Erythroblast (primary cell): ENCODE data around the gene TMEM45B.
"Not testable (repeated sequence)": the region's sequence is repeated elsewhere in the genome, so short reads cannot be mapped to it uniquely, and the experiment has no call there.

Experiments
- DNase-seq, 2 experiments: peaks; one replicate each; lab custom pipeline; 2025; lab: John Stamatoyannopoulos, UW
- GATA1 ChIP-seq: IDR thresholded peaks from 2 replicates; pipeline ENCODE4 v1.6.1; 2011; ENCODE audit warnings: low read depth, mild to moderate bottlenecking, control low read depth, low read length, moderate library complexity
- POLR2A ChIP-seq: IDR thresholded peaks from 2 replicates; pipeline ENCODE4 v1.6.1; 2011; ENCODE audit warnings: mild to moderate bottlenecking, low read length

TMEM45B gene

GRCh38 chr11:129854232-129854805 is 38.7 kb downstream of the TMEM45B start:
- DNase-seq: no peak
- no peak for TF ChIP-seq POLR2A
- TF ChIP-seq GATA1: no peak

GRCh38 chr11:129855086-129855485 is 39.4 kb downstream of the TMEM45B start:
- no peak for TF ChIP-seq GATA1
- TF ChIP-seq POLR2A: no peak
- DNase-seq: no peak

GRCh38 chr11:129856036-129856435 is 40.4 kb downstream of the TMEM45B start:
- DNase-seq: no peak
- no peak for TF ChIP-seq GATA1
- no peak for TF ChIP-seq POLR2A

- TF ChIP-seq GATA1 (no peak), POLR2A (no peak)
- no peak for DNase-seq
These were observed 46.3 kb downstream of the TMEM45B start for GRCh38 chr11:129861702-129862522.

- TF ChIP-seq GATA1: no peak
- no peak for TF ChIP-seq POLR2A
- DNase-seq: no peak
These were observed 49.2 kb downstream of the TMEM45B start for GRCh38 chr11:129864811-129865210.

GRCh38 chr11:129865701-129866100 is 50.1 kb downstream of the TMEM45B start:
- no peak for DNase-seq
- no peak for TF ChIP-seq GATA1
- no peak for TF ChIP-seq POLR2A

GRCh38 chr11:129866311-129866710 is 50.7 kb downstream of the TMEM45B start:
- DNase-seq: no peak
- TF ChIP-seq POLR2A (no peak), GATA1 (no peak)

- not testable (repeated sequence) for DNase-seq
These were observed 53.0 kb downstream of the TMEM45B start for GRCh38 chr11:129868626-129869025.

GRCh38 chr11:129871914-129872313 is 56.3 kb downstream of the TMEM45B start:
- DNase-seq: no peak
- no peak for TF ChIP-seq GATA1

GRCh38 chr11:129880311-129880710 is 64.7 kb downstream of the TMEM45B start:
- no peak for DNase-seq
- TF ChIP-seq POLR2A: no peak
- no peak for TF ChIP-seq GATA1

- no peak for TF ChIP-seq GATA1
- TF ChIP-seq POLR2A: no peak
- DNase-seq: peak; percentile 25 to 43
These were observed 66.0 kb downstream of the TMEM45B start for GRCh38 chr11:129881570-129882170.

- DNase-seq: no peak
- TF ChIP-seq GATA1 (no peak), POLR2A (no peak)
These were observed 68.9 kb downstream of the TMEM45B start for GRCh38 chr11:129884581-129884980.

GRCh38 chr11:129885381-129885780 is 69.7 kb downstream of the TMEM45B start:
- TF ChIP-seq GATA1 (no peak), POLR2A (no peak)
- DNase-seq: no peak

- no peak for DNase-seq
- no peak for TF ChIP-seq POLR2A
- TF ChIP-seq GATA1: no peak
These were observed 72.8 kb downstream of the TMEM45B start for GRCh38 chr11:129888451-129888850.
